Chondrocyte (in vitro differentiated cells): ENCODE results near the gene MDN1. TPM values are rescaled to one million over a fixed set of nuclear protein-coding genes. Genes with fewer than 3 reads are reported as not detected.

Experiments used
- DNase-seq: peaks from one replicate; pipeline ENCODE4 v3.0.0; 2021; ENCODE audit warnings: mixed read lengths, low spot score
- H3K27ac Mint-ChIP-seq: one replicate; pipeline ENCODE4 v1.8.0; 2021; ENCODE audit warnings: mild to moderate bottlenecking, moderate library complexity, mixed read lengths; ENCODE audit not compliant: unreplicated experiment
- H3K27me3 Mint-ChIP-seq: 2 replicates; pipeline ENCODE4 v1.8.0; 2021; ENCODE audit warnings: low read depth, mixed read lengths
- H3K36me3 Mint-ChIP-seq: 2 replicates; pipeline ENCODE4 v1.8.0; 2021; ENCODE audit warnings: low read depth, mixed read lengths
- H3K4me1 Mint-ChIP-seq: 2 replicates; pipeline ENCODE4 v1.8.0; 2021; ENCODE audit warnings: low read depth, mild to moderate bottlenecking, mixed read lengths
- H3K4me3 Mint-ChIP-seq: one replicate; pipeline ENCODE4 v1.8.0; 2021; ENCODE audit warnings: mild to moderate bottlenecking, moderate library complexity, mixed read lengths; ENCODE audit not compliant: unreplicated experiment
- H3K9me3 Mint-ChIP-seq: 2 replicates; pipeline ENCODE4 v1.8.0; 2021; ENCODE audit warnings: low read depth, mixed read lengths
- CTCF ChIP-seq: fragments of 200-600 bp; sonication (generic); IDR thresholded peaks from 2 replicates; pipeline ENCODE4 v1.5.0; 2021; ENCODE audit warnings: antibody characterized with exemption, mild to moderate bottlenecking, moderate library complexity
- total RNA-seq: library from RNA; stranded (reverse); gene quantifications from 3 replicates; pipeline ENCODE4 v1.2.1, GENCODE V29; 2021

Gene MDN1
- total RNA-seq, 1 donor from 2014 or later: 35.8 TPM

DNA sequence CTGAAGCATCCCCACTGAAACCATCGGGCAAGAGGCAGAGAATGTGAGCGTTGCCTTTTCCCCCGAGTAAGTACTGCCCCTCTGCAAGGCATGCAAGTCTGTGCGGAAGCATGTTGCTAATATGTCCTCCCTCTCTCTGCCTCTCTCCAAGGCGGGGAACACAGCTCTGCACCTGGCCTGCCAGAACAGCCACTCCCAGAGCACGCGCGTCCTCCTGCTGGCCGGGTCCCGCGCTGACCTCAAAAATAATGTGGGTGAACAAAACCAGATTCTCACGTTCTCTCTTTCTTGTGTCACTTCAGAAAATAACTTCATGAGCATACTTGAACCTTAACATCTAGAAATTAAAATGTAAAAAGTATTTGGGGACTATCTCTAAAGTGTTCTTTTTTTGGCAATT, 207.5 kb downstream of the MDN1 start:
- Mint-ChIP-seq H3K27me3 (no peaks in the 10 kb centered on the region), H3K4me3 (no peak overlapping the region), H3K36me3 (peaks cover 14% of the 10 kb centered on the region)

GRCh38 chr6:89611666-89612065, 207.9 kb downstream of the MDN1 start:
- H3K4me1 Mint-ChIP-seq: peaks cover 11% of the 10 kb centered on the region
- no peaks in the 10 kb centered on the region for H3K27me3 Mint-ChIP-seq
- TF ChIP-seq CTCF: no peak
- no peaks in the 10 kb centered on the region for H3K9me3 Mint-ChIP-seq
- DNase-seq: no peak
- H3K36me3 Mint-ChIP-seq: peaks cover 14% of the 10 kb centered on the region
- H3K27ac Mint-ChIP-seq: peak overlapping the region; percentile 27
- no peak overlapping the region for H3K4me3 Mint-ChIP-seq

More for the DNA sequence above, 207.5 kb downstream of the MDN1 start:
- no peak overlapping the region for H3K27ac Mint-ChIP-seq
- H3K9me3 Mint-ChIP-seq: no peaks in the 10 kb centered on the region
- peak; percentile 13 for TF ChIP-seq CTCF
- peaks cover 11% of the 10 kb centered on the region for H3K4me1 Mint-ChIP-seq
- DNase-seq: no peak

GRCh38 chr6:89610149-89610642, 209.4 kb downstream of the MDN1 start:
- Mint-ChIP-seq H3K27ac (no peak overlapping the region), H3K4me1 (peaks cover 11% of the 10 kb centered on the region), H3K4me3 (no peak overlapping the region), H3K9me3 (no peaks in the 10 kb centered on the region), H3K27me3 (no peaks in the 10 kb centered on the region), H3K36me3 (peaks cover 15% of the 10 kb centered on the region)
- no peak for DNase-seq
- peak; percentile 86 for TF ChIP-seq CTCF

- no peak for DNase-seq
- H3K36me3 Mint-ChIP-seq: peaks cover 4% of the 10 kb centered on the region
- no peaks in the 10 kb centered on the region for H3K9me3 Mint-ChIP-seq
- no peak for TF ChIP-seq CTCF
- H3K4me3 Mint-ChIP-seq: no peak overlapping the region
- H3K27ac Mint-ChIP-seq: no peak overlapping the region
- H3K4me1 Mint-ChIP-seq: no peaks in the 10 kb centered on the region
- H3K27me3 Mint-ChIP-seq: no peaks in the 10 kb centered on the region
Measured at GRCh38 chr6:89605861-89606260, 213.7 kb downstream of the MDN1 start.

DNA sequence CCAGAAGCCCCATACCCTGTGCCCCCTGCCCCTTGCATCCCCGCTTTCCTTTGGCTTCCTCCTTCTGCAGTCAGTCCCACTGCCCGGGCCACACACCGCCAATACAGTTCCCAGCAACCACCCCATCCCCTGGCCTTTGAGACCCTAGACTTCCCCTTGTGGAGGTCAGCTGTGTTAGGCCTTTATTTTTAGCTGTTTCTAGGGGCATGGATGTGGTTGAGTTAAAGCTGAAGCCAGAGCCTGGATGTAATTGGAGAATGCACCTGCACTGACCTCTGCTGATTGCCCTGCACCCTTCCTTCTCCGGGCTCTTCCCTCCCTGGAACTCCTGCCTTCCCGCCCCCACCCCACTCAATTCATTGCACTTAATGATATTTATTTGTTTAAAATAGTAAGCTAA, 214.9 kb downstream of the MDN1 start:
- Mint-ChIP-seq H3K9me3 (no peaks in the 10 kb centered on the region), H3K36me3 (peaks cover 4% of the 10 kb centered on the region), H3K27ac (no peak overlapping the region), H3K27me3 (no peaks in the 10 kb centered on the region), H3K4me1 (no peaks in the 10 kb centered on the region), H3K4me3 (no peak overlapping the region)
- DNase-seq: no peak
- TF ChIP-seq CTCF: no peak
